ENCODE measurements around the gene CNOT8.

- TF ChIP-seq ZNF133 (CRISPR knock-in tag; IDR thresholded peaks at IDR 0.05): no peak
- TF ChIP-seq NRF1 (conservative IDR thresholded peaks at IDR 0.05 in 1 of 2, IDR thresholded peaks at IDR 0.05 in 1 of 2): no peak
These were observed 47.2 kb upstream of the CNOT8 start for GRCh38 chr5:154811239-154811638.
